Upper lobe of left lung (tissue), 6 donors: ENCODE measurements around the gene CORO7. TPM values are rescaled to one million over a fixed set of nuclear protein-coding genes. Genes with fewer than 3 reads are reported as not detected.

ENCODE experiments used
- ATAC-seq, 2 donors: fragments of 200-7000 bp; cut with Tn5 transposase; one replicate each; pipeline ENCODE4 v1.9.1; 2022; ENCODE audit warnings: mild to moderate bottlenecking in 2 of 2, moderate library complexity in 2 of 2; ENCODE audit not compliant: low FRiP score in 2 of 2
- DNase-seq, 2 donors: peaks; one replicate each; pipeline ENCODE4 v3.0.0-alpha.2; 2019 to 2020
- H3K27ac ChIP-seq, 4 donors: fragments of 200-600 bp; sonication (generic); one replicate each; pipeline ENCODE4 v1.5.1; 2016 to 2019
- H3K27me3 ChIP-seq, 4 donors: fragments of 200-600 bp; sonication (generic); one replicate each; pipeline ENCODE4 v1.5.1; 2017 to 2019
- H3K36me3 ChIP-seq, 4 donors: fragments of 200-600 bp; sonication (generic); one replicate each; pipeline ENCODE4 v1.5.1; 2016 to 2019
- H3K4me1 ChIP-seq, 4 donors: fragments of 200-600 bp; sonication (generic); one replicate each; pipeline ENCODE4 v1.5.1; 2018 to 2019
- H3K4me3 ChIP-seq, 4 donors: fragments of 200-600 bp; sonication (generic); one replicate each; pipeline ENCODE4 v1.5.1; 2017 to 2019; ENCODE audit warnings: mild to moderate bottlenecking in 2 of 4, moderate library complexity in 1 of 4
- H3K9me3 ChIP-seq, 4 donors: fragments of 200-600 bp; sonication (generic); one replicate each; pipeline ENCODE4 v1.5.1; 2018 to 2019
- CTCF ChIP-seq, 6 experiments: fragments of 450-650 bp in 4 of 6; fragments of 200-600 bp in 2 of 6; sonication (generic) in 2 of 6; IDR thresholded peaks; one replicate each; pipeline ENCODE4 v1.5.1; 2016 to 2019; ENCODE audit warnings: antibody characterized with exemption in 6 of 6
- EP300 ChIP-seq, 4 donors: sonication (generic); formaldehyde crosslinking; IDR thresholded peaks; one replicate each; pipeline ENCODE4 v1.5.1; 2017; ENCODE audit warnings: antibody characterized with exemption in 4 of 4, control low read depth in 2 of 4
- POLR2A ChIP-seq, 4 donors: fragments of 450-650 bp; IDR thresholded peaks; one replicate each; pipeline ENCODE4 v1.5.1; 2016 to 2017; ENCODE audit warnings: antibody characterized with exemption in 4 of 4, mild to moderate bottlenecking in 2 of 4
- POLR2AphosphoS5 ChIP-seq, 2 donors: sonication (generic); formaldehyde crosslinking; IDR thresholded peaks; one replicate each; pipeline ENCODE4 v1.5.1; 2017; ENCODE audit warnings: antibody characterized with exemption in 2 of 2
- WGBS, 2 donors: methylation state at CpG; one replicate each; pipeline ENCODE4 v1.1.5; 2017 to 2018; 5-methylcytosine and 5-hydroxymethylcytosine counted together
- total RNA-seq, 6 donors: library from RNA; depleted of rRNA in 4 of 6; stranded (reverse); fragments of >200 nt in 4 of 6; gene quantifications; one replicate each; pipeline versions ENCODE4 v1.1.0 to v1.2.1, GENCODE V29; 2016 to 2021
- donor health status: DM: no; HTN: no; CAD: no; lungs with moderate emphysema.
- donor health status: DM: no; HTN: yes; CAD: no; lungs with severe emphysema.

CORO7 gene
- total RNA-seq, 6 donors from 2014 or later, result 42.9 to 235 (median 69.0) TPM

DNA sequence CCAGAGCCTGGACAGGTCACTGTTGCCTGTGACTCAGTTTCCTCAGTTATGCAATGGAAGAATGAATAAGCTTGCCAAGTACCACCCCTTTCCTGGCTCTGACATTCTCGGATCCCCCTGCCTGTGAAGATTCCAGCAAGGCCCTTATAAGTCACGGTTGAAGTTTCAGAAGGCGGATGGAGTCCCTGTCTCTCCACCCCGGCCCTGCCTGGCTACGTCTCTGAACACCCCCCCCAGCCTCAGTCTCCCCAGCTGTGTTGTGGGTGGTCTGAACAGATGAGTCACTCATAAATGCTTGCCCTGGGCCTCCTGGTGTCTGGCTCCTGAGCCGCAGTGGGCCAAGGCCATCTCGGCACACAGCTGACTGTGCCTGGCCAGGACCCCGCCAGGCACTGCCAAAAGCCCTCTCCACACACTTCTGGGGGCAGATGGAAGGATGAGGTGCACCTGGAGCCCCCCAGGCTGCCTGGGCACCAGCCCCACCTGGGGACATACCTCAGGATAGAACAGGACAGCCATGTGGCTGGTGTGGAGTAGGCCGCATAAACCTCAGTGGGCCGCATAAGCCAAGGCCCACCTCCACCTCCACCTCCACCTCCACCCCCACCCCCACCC, 29.3 kb downstream of the CORO7 start:
- no peaks in the 10 kb centered on the region for H3K27me3 ChIP-seq
- H3K9me3 ChIP-seq, result no peaks in the 10 kb centered on the region
- H3K4me3 ChIP-seq, result no peak overlapping the region
- WGBS, 2 donors, result 88 to 93% methylated on average over 5 to 9 of the region's 10 CpGs
- ATAC-seq, result no peak
- DNase-seq, result no peak
- H3K36me3 ChIP-seq, result peaks cover 11 to 74% (median 52%) of the 10 kb centered on the region in 4 donors
- peaks cover 15 to 28% (median 25%) of the 10 kb centered on the region in 4 donors for H3K4me1 ChIP-seq
- TF ChIP-seq POLR2AphosphoS5 (IDR thresholded peaks at IDR 0.05) (no peak), CTCF (IDR thresholded peaks at IDR 0.05) (no peak)
- peak overlapping the region in 3 of 4 donors; percentile 71 to 79 (median 78) for H3K27ac ChIP-seq

DNA sequence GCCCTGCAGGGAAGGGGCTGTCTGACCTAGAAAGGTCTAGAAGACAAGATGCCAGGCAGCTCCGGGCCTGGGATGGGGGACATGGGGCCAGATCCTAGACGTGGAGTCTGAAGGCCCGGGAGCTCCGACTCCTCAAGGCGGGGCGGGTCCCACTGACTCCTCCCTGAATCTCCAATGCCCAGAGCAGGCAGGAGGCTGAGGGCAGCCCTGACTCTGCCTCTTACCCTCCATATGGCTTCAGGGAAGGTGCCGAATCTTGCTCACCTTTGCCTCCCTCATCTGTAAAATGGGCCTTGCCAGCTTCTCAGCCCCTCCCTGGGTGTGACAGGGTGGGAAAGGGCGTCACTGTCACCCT, 30.0 kb downstream of the CORO7 start:
- 46 to 64% methylated on average over 2 to 8 of the region's 8 CpGs for WGBS, 2 donors
- Histone ChIP-seq H3K27me3 (no peaks in the 10 kb centered on the region), H3K4me1 (peaks cover 15 to 28% (median 25%) of the 10 kb centered on the region in 4 donors), H3K27ac (peak overlapping the region; percentile 18 to 79 (median 74)), H3K9me3 (no peaks in the 10 kb centered on the region), H3K4me3 (no peak overlapping the region), H3K36me3 (peaks cover 15 to 80% (median 59%) of the 10 kb centered on the region in 4 donors)
- TF ChIP-seq POLR2A (IDR thresholded peaks at IDR 0.05) (no peak), EP300 (IDR thresholded peaks at IDR 0.05) (no peak), POLR2AphosphoS5 (IDR thresholded peaks at IDR 0.05) (no peak), CTCF (IDR thresholded peaks at IDR 0.05) (no peak)
- ATAC-seq (peak; percentile 8 to 20), DNase-seq (no peak)

DNA sequence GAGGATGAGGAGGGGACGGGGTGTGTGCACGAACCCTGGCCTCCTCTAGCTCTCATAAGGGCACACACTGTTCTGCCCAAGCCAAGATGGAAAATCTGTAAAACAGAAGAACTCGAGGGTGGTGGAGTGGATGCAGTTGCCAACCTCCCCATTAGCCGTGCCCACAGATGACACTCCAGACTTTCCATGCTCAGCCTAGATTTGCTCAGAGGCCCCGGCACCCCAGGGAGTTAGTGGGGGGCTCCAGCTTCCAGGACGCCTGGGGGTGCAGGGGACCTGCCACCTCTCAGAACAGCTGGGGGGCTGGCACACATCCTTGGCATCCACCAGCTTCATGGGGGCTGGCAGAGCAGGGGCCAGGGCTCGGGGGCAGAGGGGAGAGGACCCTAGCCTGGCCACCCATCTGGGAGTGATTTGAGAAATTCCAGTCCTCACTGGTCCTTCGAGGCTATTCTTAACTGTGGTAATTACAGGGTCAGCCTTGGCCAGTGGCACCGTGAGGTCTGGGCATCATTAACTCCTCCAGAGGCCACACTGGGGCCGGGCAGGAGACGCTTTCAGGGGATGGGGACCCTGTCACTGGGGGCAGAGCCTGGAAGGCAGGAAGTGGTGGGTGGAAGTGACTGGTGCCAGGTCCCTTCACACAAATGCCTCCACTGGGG, 30.5 kb downstream of the CORO7 start:
- no peaks in the 10 kb centered on the region for H3K9me3 ChIP-seq
- no peak overlapping the region for H3K4me3 ChIP-seq
- no peak for DNase-seq
- no peaks in the 10 kb centered on the region for H3K27me3 ChIP-seq
- WGBS, 2 donors, result 71 to 76% methylated on average over 10 to 11 of the region's 11 CpGs
- no peak for ATAC-seq
- peaks cover 19 to 83% (median 64%) of the 10 kb centered on the region in 4 donors for H3K36me3 ChIP-seq
- H3K4me1 ChIP-seq, result peaks cover 15 to 28% (median 25%) of the 10 kb centered on the region in 4 donors
- H3K27ac ChIP-seq, result peak overlapping the region; percentile 18 to 79 (median 74)
- TF ChIP-seq POLR2A (IDR thresholded peaks at IDR 0.05) (no peak), CTCF (IDR thresholded peaks at IDR 0.05) (no peak), POLR2AphosphoS5 (IDR thresholded peaks at IDR 0.05) (no peak), EP300 (IDR thresholded peaks at IDR 0.05) (no peak)

- DNase-seq (peak in 1 of 2 donors; percentile 79), ATAC-seq (no peak)
- 80 to 92% methylated on average over 11 to 20 of the region's 20 CpGs for WGBS, 2 donors
- Histone ChIP-seq H3K27me3 (no peaks in the 10 kb centered on the region), H3K36me3 (peaks cover 15 to 83% (median 63%) of the 10 kb centered on the region in 4 donors), H3K9me3 (no peaks in the 10 kb centered on the region), H3K27ac (peak overlapping the region; percentile 9 to 78 (median 20)), H3K4me1 (peaks cover 19 to 31% (median 23%) of the 10 kb centered on the region in 4 donors), H3K4me3 (no peak overlapping the region)
- no peak for TF ChIP-seq POLR2AphosphoS5 (IDR thresholded peaks at IDR 0.05)
- no peak for TF ChIP-seq CTCF (IDR thresholded peaks at IDR 0.05)
- TF ChIP-seq EP300 (IDR thresholded peaks at IDR 0.05), result no peak
- no peak for TF ChIP-seq POLR2A (IDR thresholded peaks at IDR 0.05)
Measured at GRCh38 chr16:4385066-4385788, 31.2 kb downstream of the CORO7 start.
